HEK293 (cell line): ENCODE data around the gene MCRIP2.

Experiments used
- CTCF ChIA-PET: fragments of 350-600 bp; formaldehyde crosslinking; extraction: SDS; loops from one replicate; lab custom pipeline; 2021; ENCODE audit warnings: antibody characterized with exemption; lab: Yijun Ruan, JAX
- POLR2A ChIA-PET: fragments of 300-600 bp; formaldehyde crosslinking; extraction: SDS; loops from one replicate; lab custom pipeline; 2020; ENCODE audit warnings: antibody characterized with exemption, inconsistent platforms; lab: Yijun Ruan, JAX
- H3K27ac ChIP-seq: fragments of 200-500 bp; sonication (Bioruptor generic); 2 replicates; pipeline ENCODE4 v1.5.1; 2014; ENCODE audit warnings: low read depth, low read length, control low read depth, inconsistent platforms; ENCODE audit errors: extremely low read depth
- H3K36me3 ChIP-seq, 2 experiments: fragments of 200-500 bp in 1 of 2; sonication (Bioruptor generic) in 1 of 2; 1 replicate in 1 of 2; 2 replicates in 1 of 2; pipeline ENCODE4 v1.5.1; 2014 to 2017; ENCODE audit warnings: inconsistent platforms in 2 of 2, low read length in 2 of 2; ENCODE audit not compliant: control insufficient read depth in 2 of 2, insufficient read depth in 1 of 2
- H3K4me1 ChIP-seq: fragments of 200-500 bp; sonication (Bioruptor generic); 2 replicates; pipeline ENCODE4 v1.5.1; 2014; ENCODE audit warnings: mild to moderate bottlenecking, low read length, inconsistent platforms; ENCODE audit not compliant: control insufficient read depth, insufficient read depth
- H3K4me3 ChIP-seq: 2 replicates; pipeline ENCODE4 v1.5.1; 2011; ENCODE audit warnings: low read depth, mild to moderate bottlenecking, control low read depth, low read length, moderate library complexity
- H3K9me3 ChIP-seq: fragments of 200-500 bp; sonication (Bioruptor generic); 2 replicates; pipeline ENCODE4 v1.5.1; 2014; ENCODE audit warnings: low read depth, low read length, inconsistent platforms; ENCODE audit not compliant: control insufficient read depth, insufficient read depth
- EGR2 ChIP-seq: fragments of 450-650 bp; formaldehyde crosslinking; IDR thresholded peaks from 2 replicates; pipeline ENCODE4 v1.5.1; 2016; ENCODE audit warnings: low read depth, missing biosample characterization, missing genetic modification characterization
- KLF1 ChIP-seq: fragments of 450-650 bp; formaldehyde crosslinking; IDR thresholded peaks from 2 replicates; pipeline ENCODE4 v1.5.1; 2016; ENCODE audit warnings: missing biosample characterization, missing genetic modification characterization
- PATZ1 ChIP-seq: fragments of 450-650 bp; formaldehyde crosslinking; IDR thresholded peaks from 2 replicates; pipeline ENCODE4 v1.5.1; 2016; ENCODE audit warnings: missing biosample characterization, missing genetic modification characterization
- PRDM2 ChIP-seq: fragments of 450-650 bp; formaldehyde crosslinking; IDR thresholded peaks from 2 replicates; pipeline ENCODE4 v1.5.1; 2016; ENCODE audit warnings: missing biosample characterization, missing genetic modification characterization, borderline replicate concordance
- WT1 ChIP-seq: fragments of 450-650 bp; formaldehyde crosslinking; IDR thresholded peaks from 2 replicates; pipeline ENCODE4 v1.5.1; 2016; ENCODE audit warnings: missing biosample characterization, missing genetic modification characterization
- ZBTB8A ChIP-seq: fragments of 450-650 bp; formaldehyde crosslinking; IDR thresholded peaks from 2 replicates; pipeline ENCODE4 v1.5.1; 2016; ENCODE audit warnings: missing biosample characterization, missing genetic modification characterization
- ZIC2 ChIP-seq: fragments of 450-650 bp; formaldehyde crosslinking; IDR thresholded peaks from 2 replicates; pipeline ENCODE4 v1.5.1; 2016; ENCODE audit warnings: missing biosample characterization, missing genetic modification characterization
- ZNF16 ChIP-seq: fragments of 450-650 bp; formaldehyde crosslinking; IDR thresholded peaks from 2 replicates; pipeline ENCODE4 v1.5.1; 2016; ENCODE audit warnings: low read depth, missing biosample characterization, missing genetic modification characterization
- ZNF169 ChIP-seq: fragments of 450-650 bp; formaldehyde crosslinking; IDR thresholded peaks from 2 replicates; pipeline ENCODE4 v1.5.1; 2016; ENCODE audit warnings: missing biosample characterization, missing genetic modification characterization
- ZNF223 ChIP-seq: fragments of 450-650 bp; formaldehyde crosslinking; IDR thresholded peaks from 2 replicates; pipeline ENCODE4 v1.5.1; 2016; ENCODE audit warnings: missing biosample characterization, missing genetic modification characterization
- ZNF274 ChIP-seq, 2 experiments: fragments of 200-500 bp in 1 of 2; fragments of 450-650 bp in 1 of 2; sonication (Bioruptor generic) in 1 of 2; formaldehyde crosslinking in 1 of 2; IDR thresholded peaks; 2 replicates each; pipeline versions ENCODE4 v1.5.1 to v1.6.1; 2014 to 2016; ENCODE audit warnings: borderline replicate concordance in 1 of 2, inconsistent platforms in 1 of 2, low read length in 1 of 2, missing biosample characterization in 1 of 2, missing genetic modification characterization in 1 of 2
- ZNF398 ChIP-seq: fragments of 450-650 bp; formaldehyde crosslinking; IDR thresholded peaks from 2 replicates; pipeline ENCODE4 v1.5.1; 2017; ENCODE audit warnings: missing biosample characterization, missing genetic modification characterization
- ZNF426 ChIP-seq: fragments of 450-650 bp; formaldehyde crosslinking; IDR thresholded peaks from 2 replicates; pipeline ENCODE4 v1.5.1; 2017; ENCODE audit warnings: missing biosample characterization, missing genetic modification characterization, mild to moderate bottlenecking, inconsistent platforms, moderate library complexity
- ZNF560 ChIP-seq: fragments of 450-650 bp; formaldehyde crosslinking; IDR thresholded peaks from 2 replicates; pipeline ENCODE4 v1.5.1; 2017; ENCODE audit warnings: missing biosample characterization, missing genetic modification characterization, borderline replicate concordance
- ZNF585B ChIP-seq: fragments of 450-650 bp; formaldehyde crosslinking; IDR thresholded peaks from 2 replicates; pipeline ENCODE4 v1.5.1; 2016; ENCODE audit warnings: missing biosample characterization, missing genetic modification characterization
- ZNF626 ChIP-seq: fragments of 450-650 bp; sonication (Bioruptor Pico); formaldehyde crosslinking; IDR thresholded peaks from 2 replicates; pipeline ENCODE4 v1.5.1; 2018; ENCODE audit warnings: missing biosample characterization, missing genetic modification characterization, inconsistent platforms
- ZSCAN30 ChIP-seq: fragments of 450-650 bp; IDR thresholded peaks from 2 replicates; pipeline ENCODE4 v1.5.1; 2018; ENCODE audit warnings: missing biosample characterization, mild to moderate bottlenecking, missing genetic modification characterization, moderate library complexity

Gene MCRIP2

GRCh38 chr16:693364-693763, 51.7 kb downstream of the MCRIP2 start:
- POLR2A ChIA-PET: interaction anchor here (0.8 kb wide), 1 partner anchor 57 kb away, joined by 3 read pairs; the partner anchor contains the start of gene METTL26
- Histone ChIP-seq H3K27ac (no peak overlapping the region), H3K9me3 (no peaks in the 10 kb centered on the region), H3K4me3 (no peak overlapping the region), H3K4me1 (no peaks in the 10 kb centered on the region), H3K36me3 (peaks cover 0 to 9% of the 10 kb centered on the region in 2 experiments; a peak in 1 of 3 replicates)
- TF ChIP-seq ZBTB8A (tag by site-specific recombination) (peak; percentile 72), ZNF169 (tag by site-specific recombination) (no peak), PATZ1 (tag by site-specific recombination) (no peak), ZNF274 (IDR thresholded peaks at IDR 0.05; ENCODE audit: low read length) (no peak), ZNF274 (tag by site-specific recombination; IDR thresholded peaks at IDR 0.05; ENCODE audit: borderline replicate concordance) (no peak), ZSCAN30 (tag by site-specific recombination) (no peak), ZNF16 (tag by site-specific recombination) (no peak), EGR2 (tag by site-specific recombination) (no peak), ZNF223 (tag by site-specific recombination) (peak; percentile 16; the same call in 1 of the 2 replicates), PRDM2 (no peak), KLF1 (tag by site-specific recombination) (peak; percentile 85), ZNF426 (tag by site-specific recombination) (no peak), ZIC2 (tag by site-specific recombination) (no peak), ZNF560 (tag by site-specific recombination) (no peak), WT1 (tag by site-specific recombination) (no peak), ZNF626 (tag by site-specific recombination) (no peak), ZNF585B (tag by site-specific recombination) (no peak), ZNF398 (no peak)
- CTCF ChIA-PET: no interaction called here
